Activated T-cell treated with anti-CD3 and anti-CD28 coated beads, Interleukin-2, amount 50 U/mL, for 4 hours (primary cell): ENCODE measurements around the gene TUBA4A. TPM values are rescaled to one million over a fixed set of nuclear protein-coding genes. Genes with fewer than 3 reads are reported as not detected.
"Not testable (repeated sequence)": the region's sequence is repeated elsewhere in the genome, so short reads cannot be mapped to it uniquely, and the experiment has no call there.

Source experiments
- ATAC-seq, 2 donors: fragments of 200-7000 bp; cut with Tn5 transposase; one replicate each; pipeline ENCODE4 v1.10.0; 2021
- DNase-seq: peaks from one replicate; pipeline ENCODE4 v3.0.0-alpha.2; 2020
- H3K27me3 Mint-ChIP-seq: one replicate; pipeline ENCODE4 v1.8.0; 2021; ENCODE audit warnings: low read depth, mixed read lengths
- H3K36me3 Mint-ChIP-seq: one replicate; pipeline ENCODE4 v1.8.0; 2022; ENCODE audit warnings: mixed read lengths; ENCODE audit not compliant: insufficient read depth
- H3K4me1 Mint-ChIP-seq: one replicate; pipeline ENCODE4 v1.8.0; 2021; ENCODE audit warnings: low read depth, mixed read lengths
- H3K4me3 Mint-ChIP-seq: one replicate; pipeline ENCODE4 v1.8.0; 2021; ENCODE audit warnings: mild to moderate bottlenecking, moderate library complexity, mixed read lengths
- H3K9me3 Mint-ChIP-seq: one replicate; pipeline ENCODE4 v1.8.0; 2021; ENCODE audit warnings: mixed read lengths
- total RNA-seq, 3 donors: library from RNA; stranded (reverse); gene quantifications; one replicate each; pipeline ENCODE4 v1.2.1, GENCODE V29; 2021

The TUBA4A gene
- total RNA-seq, 3 donors from 2014 or later = 167 to 201 (median 190) TPM

GRCh38 chr2:219209236-219210195 is 44.2 kb downstream of the TUBA4A start:
- Mint-ChIP-seq H3K4me1 (peaks cover 32% of the 10 kb centered on the region), H3K27me3 (no peaks in the 10 kb centered on the region), H3K36me3 (peaks cover 13% of the 10 kb centered on the region), H3K9me3 (no peaks in the 10 kb centered on the region), H3K4me3 (no peak overlapping the region)
- ATAC-seq (no peak), DNase-seq (no peak)

DNA sequence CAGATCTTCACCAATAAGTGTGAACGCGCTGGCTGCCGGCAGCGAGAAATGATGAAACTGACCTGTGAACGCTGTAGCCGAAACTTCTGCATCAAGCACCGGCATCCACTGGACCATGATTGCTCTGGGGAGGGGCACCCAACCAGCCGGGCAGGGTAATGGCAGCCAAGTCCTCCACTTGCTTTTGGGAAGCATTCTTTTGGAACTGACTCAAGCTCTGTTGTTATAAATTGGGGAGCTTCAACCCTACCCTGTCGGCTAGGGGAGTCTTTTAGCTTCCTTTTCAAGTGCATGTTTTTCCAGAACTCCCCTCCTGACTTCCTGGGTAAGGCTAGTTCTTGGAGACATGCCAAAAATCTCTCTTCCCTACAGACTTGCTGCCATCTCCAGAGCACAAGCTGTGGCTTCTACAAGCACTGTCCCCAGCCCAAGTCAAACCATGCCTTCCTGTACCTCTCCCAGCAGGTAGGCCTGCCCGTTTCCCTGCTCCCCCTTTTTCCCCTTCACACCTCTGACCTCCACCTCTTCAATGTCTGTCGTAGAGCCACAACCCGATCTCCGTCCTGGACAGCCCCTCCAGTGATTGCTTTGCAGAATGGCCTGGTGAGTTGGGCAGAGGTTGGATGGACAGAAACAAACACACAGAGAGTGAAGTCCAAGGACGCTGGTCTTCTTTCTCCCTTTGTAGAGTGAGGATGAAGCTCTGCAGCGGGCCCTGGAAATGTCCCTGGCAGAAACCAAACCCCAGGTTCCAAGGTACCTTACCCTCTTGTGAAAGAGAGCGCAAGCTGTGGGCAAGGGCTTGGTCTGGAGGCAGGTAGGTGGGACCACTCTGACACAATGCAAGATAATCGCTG is 45.6 kb downstream of the TUBA4A start:
- Mint-ChIP-seq H3K9me3 (no peaks in the 10 kb centered on the region), H3K4me3 (peak overlapping the region; percentile 84), H3K36me3 (peaks cover 7% of the 10 kb centered on the region), H3K27me3 (no peaks in the 10 kb centered on the region), H3K4me1 (peaks cover 32% of the 10 kb centered on the region)
- DNase-seq = no peak
- no peak for ATAC-seq

DNA sequence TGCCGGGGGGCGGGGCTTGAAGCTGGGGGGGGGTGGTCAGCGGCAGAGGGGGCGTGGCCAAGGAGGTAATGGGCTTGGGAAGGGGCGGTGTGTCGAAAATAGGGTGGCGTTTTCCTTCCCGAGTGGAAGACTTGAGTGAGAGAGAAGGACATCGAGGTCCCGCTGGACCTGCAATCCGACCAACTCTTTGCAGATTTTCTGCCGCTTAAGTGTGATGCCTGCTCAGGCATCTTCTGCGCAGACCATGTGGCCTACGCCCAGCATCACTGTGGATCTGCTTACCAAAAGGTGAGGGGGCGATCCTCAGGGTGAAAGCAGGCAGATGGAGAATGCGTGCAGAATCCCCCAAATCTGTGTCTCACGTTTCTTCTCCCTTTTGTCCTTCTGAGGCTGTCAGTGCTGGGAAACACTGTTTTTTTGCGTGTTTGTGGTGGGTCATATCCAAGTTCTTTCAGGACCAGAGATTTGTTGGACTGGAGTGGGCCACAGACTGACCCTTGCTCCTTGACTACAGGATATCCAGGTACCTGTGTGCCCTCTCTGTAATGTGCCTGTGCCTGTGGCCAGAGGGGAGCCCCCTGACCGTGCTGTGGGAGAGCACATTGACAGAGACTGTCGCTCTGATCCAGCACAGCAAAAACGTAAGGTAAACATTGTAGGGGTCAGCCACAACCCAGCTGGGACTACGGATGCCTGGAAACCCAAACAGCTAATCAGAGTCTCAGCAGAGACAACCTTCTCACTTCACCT is 46.4 kb downstream of the TUBA4A start:
- Mint-ChIP-seq H3K4me3 (peak overlapping the region; percentile 84), H3K9me3 (no peaks in the 10 kb centered on the region), H3K36me3 (peaks cover 7% of the 10 kb centered on the region), H3K4me1 (peaks cover 32% of the 10 kb centered on the region), H3K27me3 (no peaks in the 10 kb centered on the region)
- ATAC-seq = peak in 1 of 2 donors; percentile 1
- DNase-seq = no peak

DNA sequence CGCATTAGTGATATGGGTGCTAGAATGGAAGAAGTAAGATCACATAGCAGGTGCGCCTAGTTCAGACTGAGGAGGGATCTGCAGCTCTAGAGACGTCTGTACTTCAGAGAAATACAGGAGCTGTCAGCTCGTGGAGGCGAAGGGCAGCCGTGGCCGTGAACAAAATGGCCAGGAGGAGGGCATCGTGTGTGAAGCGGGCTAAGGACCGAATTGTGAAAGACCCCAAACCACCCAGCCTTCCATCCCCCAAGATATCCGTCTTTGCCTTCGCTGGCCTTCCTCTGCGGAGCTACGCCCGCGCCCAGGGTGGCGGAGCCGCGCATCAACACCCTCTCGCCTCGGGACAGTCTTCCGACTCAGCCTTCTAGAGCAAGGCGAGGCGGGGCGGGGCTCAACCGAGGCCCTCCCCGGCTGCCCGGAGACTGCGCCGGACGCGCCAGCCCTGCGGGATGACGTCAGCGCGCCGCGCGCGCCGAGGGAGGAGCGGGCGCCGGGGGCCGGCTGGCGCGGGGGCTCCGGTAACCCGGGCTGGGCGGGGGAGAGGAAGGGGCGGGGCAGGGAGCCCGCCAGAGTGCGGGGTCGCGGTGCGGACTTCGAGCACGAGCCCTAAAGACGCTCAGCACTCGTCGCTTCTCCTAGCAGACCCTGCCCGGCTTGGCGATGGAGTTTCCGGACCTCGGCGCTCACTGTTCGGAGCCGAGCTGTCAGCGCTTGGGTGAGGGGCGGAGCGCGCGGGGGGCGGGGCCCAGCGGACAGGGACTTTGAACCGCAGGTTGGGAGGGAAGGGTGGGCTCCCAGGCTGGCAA is 47.2 kb downstream of the TUBA4A start, which contains the start of gene ZFAND2B:
TSS of gene ZFAND2B (plus strand) at position 455 of the 806 bp plus-strand sequence. CDS start at position 661, 206 bp downstream.
- DNase-seq = peak; percentile 94
- Mint-ChIP-seq H3K36me3 (peaks cover 4% of the 10 kb centered on the region), H3K4me1 (peaks cover 32% of the 10 kb centered on the region), H3K27me3 (no peaks in the 10 kb centered on the region), H3K4me3 (peak within 1 kb of the TSS; percentile 84), H3K9me3 (no peaks in the 10 kb centered on the region)
- ATAC-seq = peak; percentile 97 to 98

- H3K27me3 Mint-ChIP-seq = no peaks in the 10 kb centered on the region
- H3K4me3 Mint-ChIP-seq = peak overlapping the region; percentile 84
- peaks cover 26% of the 10 kb centered on the region for H3K4me1 Mint-ChIP-seq
- no peak for DNase-seq
- peaks cover 3% of the 10 kb centered on the region for H3K36me3 Mint-ChIP-seq
- no peaks in the 10 kb centered on the region for H3K9me3 Mint-ChIP-seq
- ATAC-seq = no peak
Measured at GRCh38 chr2:219205981-219206327, 47.8 kb downstream of the TUBA4A start.

GRCh38 chr2:219205165-219205538 is 48.6 kb downstream of the TUBA4A start:
- DNase-seq = no peak
- peaks cover 30% of the 10 kb centered on the region for H3K4me1 Mint-ChIP-seq
- H3K9me3 Mint-ChIP-seq = no peaks in the 10 kb centered on the region
- ATAC-seq = no peak
- H3K36me3 Mint-ChIP-seq = peaks cover 3% of the 10 kb centered on the region
- no peaks in the 10 kb centered on the region for H3K27me3 Mint-ChIP-seq
- peak overlapping the region; percentile 29 for H3K4me3 Mint-ChIP-seq

GRCh38 chr2:219204425-219205164 is 49.1 kb downstream of the TUBA4A start:
- DNase-seq (no peak), ATAC-seq (no peak)
- H3K9me3 Mint-ChIP-seq = no peaks in the 10 kb centered on the region
- H3K4me1 Mint-ChIP-seq = peaks cover 30% of the 10 kb centered on the region
- no peaks in the 10 kb centered on the region for H3K27me3 Mint-ChIP-seq
- H3K4me3 Mint-ChIP-seq = no peak overlapping the region
- H3K36me3 Mint-ChIP-seq = peaks cover 3% of the 10 kb centered on the region

DNA sequence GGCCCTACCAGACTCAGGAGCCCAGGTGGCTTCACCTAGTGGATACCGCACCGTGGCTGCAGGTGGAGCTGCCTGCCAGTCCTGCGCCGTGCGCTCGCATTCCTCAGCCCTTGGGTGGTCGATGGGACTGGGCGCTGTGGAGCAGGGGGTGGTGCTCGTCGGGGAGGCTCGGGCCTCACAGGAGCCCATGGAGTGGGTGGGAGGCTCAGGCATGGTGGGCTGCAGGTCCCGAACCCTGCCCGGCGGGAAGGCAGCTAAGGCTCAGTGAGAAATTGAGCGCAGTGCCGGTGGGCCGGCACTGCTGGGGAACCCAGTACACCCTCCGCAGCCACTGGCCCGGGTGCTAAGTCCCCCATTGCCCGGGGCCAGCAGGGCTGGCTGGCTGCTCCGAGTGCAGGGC is 52.4 kb downstream of the TUBA4A start:
- not testable (repeated sequence) for H3K4me3 Mint-ChIP-seq, H3K27me3 Mint-ChIP-seq, DNase-seq, ATAC-seq, H3K9me3 Mint-ChIP-seq, H3K36me3 Mint-ChIP-seq
- peaks cover 15% of the 10 kb centered on the region for H3K4me1 Mint-ChIP-seq

GRCh38 chr2:219200502-219201326 is 53.0 kb downstream of the TUBA4A start:
- peak overlapping the region; percentile 73 for H3K4me3 Mint-ChIP-seq
- DNase-seq, H3K9me3 Mint-ChIP-seq, H3K36me3 Mint-ChIP-seq, H3K27me3 Mint-ChIP-seq: not testable (repeated sequence)
- H3K4me1 Mint-ChIP-seq = peaks cover 12% of the 10 kb centered on the region
- peak in 1 of 2 donors; percentile 18 for ATAC-seq

Other genes with a start within 250 kb of the TUBA4A start
- gene CFAP65, start 212.4 kb downstream of the TUBA4A start, total RNA-seq = not detected
- under 1 TPM in 1 of 3 donors, not detected in 2; 0.28 TPM for gene IHH, start 193.0 kb downstream of the TUBA4A start, total RNA-seq
- 10 to 100 TPM; 26.5 to 33.3 (median 30.1) TPM for gene NHEJ1, start 93.1 kb downstream of the TUBA4A start, total RNA-seq
- gene SLC23A3, start 83.9 kb downstream of the TUBA4A start, total RNA-seq = under 1 TPM; 0.71 to 0.89 (median 0.84) TPM
- gene CNPPD1, start 77.0 kb downstream of the TUBA4A start, total RNA-seq = 10 to 100 TPM; 66.8 to 78.9 (median 72.7) TPM
- 10 to 100 TPM; 55.0 to 63.1 (median 62.7) TPM for gene RETREG2, start 75.6 kb downstream of the TUBA4A start, total RNA-seq
- gene ZFAND2B, start 47.1 kb downstream of the TUBA4A start, total RNA-seq = 10 to 100 TPM; 27.0 to 35.3 (median 31.7) TPM
- 10 to 100 TPM; 14.8 to 17.2 (median 15.4) TPM for gene ABCB6, start 35.0 kb downstream of the TUBA4A start, total RNA-seq
- gene ATG9A, start 24.3 kb downstream of the TUBA4A start, total RNA-seq = 10 to 100 TPM; 29.7 to 31.4 (median 31.4) TPM
- gene ANKZF1, start 24.1 kb downstream of the TUBA4A start, total RNA-seq = 10 to 100 TPM; 40.8 to 52.1 (median 45.5) TPM
- 1 to 10 TPM; 2.3 to 3.2 (median 3.0) TPM for gene GLB1L, start 8.5 kb downstream of the TUBA4A start, total RNA-seq
- 10 to 100 TPM; 19.1 to 21.3 (median 21.0) TPM for gene STK16, start 8.4 kb downstream of the TUBA4A start, total RNA-seq
- not detected for gene TUBA4B, start 675 bp downstream of the TUBA4A start, total RNA-seq
- gene DNAJB2, start 25.4 kb upstream of the TUBA4A start, total RNA-seq = 10 to 100 TPM; 28.2 to 33.9 (median 30.9) TPM
- gene PTPRN, start 55.5 kb upstream of the TUBA4A start, total RNA-seq = under 1 TPM in 1 of 3 donors, not detected in 2; 0.19 TPM
- gene RESP18, start 78.8 kb upstream of the TUBA4A start, total RNA-seq = not detected
- 100 to 1,000 TPM; 187 to 222 (median 221) TPM for gene DNPEP, start 134.0 kb upstream of the TUBA4A start, total RNA-seq
- gene DES, start 164.5 kb upstream of the TUBA4A start, total RNA-seq = under 1 TPM; 0.49 to 0.61 (median 0.58) TPM
- gene SPEG, start 180.9 kb upstream of the TUBA4A start, total RNA-seq = 1 to 10 TPM in 1 of 3 donors, under 1 TPM in 2; 0.74 to 2.1 (median 0.79) TPM
- gene GMPPA, start 245.0 kb upstream of the TUBA4A start, total RNA-seq = 10 to 100 TPM; 36.8 to 47.9 (median 46.7) TPM